Activated CD8-positive, alpha-beta memory T cell treated with anti-CD3 and anti-CD28 coated beads, Interleukin-2, amount 10 ng/mL, durations not matched to agents 7 days and 5 days (primary cell): ENCODE measurements around the gene ZBTB21. TPM values are rescaled to one million over a fixed set of nuclear protein-coding genes. Genes with fewer than 3 reads are reported as not detected.
A peak's percentile ranks its signal among the peaks of the same experiment; 100 is the strongest.

Experiments used
- ATAC-seq: fragments of 150-1000 bp; cut with Tn5 transposase; one replicate; pipeline ENCODE4 v1.10.0; 2021; ENCODE audit warnings: moderate library complexity
- CTCF ChIA-PET: fragments of 350-600 bp; sonication (Branson Sonifier 250); formaldehyde crosslinking; loops from one replicate; lab custom pipeline; 2021; ENCODE audit warnings: antibody characterized with exemption; lab: Charles Lee
- DNase-seq: peaks from one replicate; pipeline ENCODE4 v3.0.0-alpha.2; 2020
- H3K27ac Mint-ChIP-seq: one replicate; pipeline ENCODE4 v1.8.0; 2021; ENCODE audit warnings: mild to moderate bottlenecking, mixed read lengths
- H3K27me3 Mint-ChIP-seq: one replicate; pipeline ENCODE4 v1.8.0; 2021; ENCODE audit warnings: mixed read lengths
- H3K36me3 Mint-ChIP-seq: one replicate; pipeline ENCODE4 v1.8.0; 2021; ENCODE audit warnings: mild to moderate bottlenecking, mixed read lengths
- H3K4me1 Mint-ChIP-seq: one replicate; pipeline ENCODE4 v1.8.0; 2021; ENCODE audit warnings: mixed read lengths
- H3K4me3 Mint-ChIP-seq: one replicate; pipeline ENCODE4 v1.8.0; 2021; ENCODE audit warnings: mild to moderate bottlenecking, moderate library complexity, mixed read lengths
- H3K9me3 Mint-ChIP-seq: one replicate; pipeline ENCODE4 v1.8.0; 2022; ENCODE audit warnings: low read depth, mixed read lengths
- total RNA-seq, 2 experiments: library from RNA; stranded (reverse); gene quantifications; one replicate each; pipeline ENCODE4 v1.2.3, GENCODE V29; 2021

The ZBTB21 gene
- total RNA-seq, 2 experiments from 2014 or later, result 14.2 to 16.3 TPM

DNA sequence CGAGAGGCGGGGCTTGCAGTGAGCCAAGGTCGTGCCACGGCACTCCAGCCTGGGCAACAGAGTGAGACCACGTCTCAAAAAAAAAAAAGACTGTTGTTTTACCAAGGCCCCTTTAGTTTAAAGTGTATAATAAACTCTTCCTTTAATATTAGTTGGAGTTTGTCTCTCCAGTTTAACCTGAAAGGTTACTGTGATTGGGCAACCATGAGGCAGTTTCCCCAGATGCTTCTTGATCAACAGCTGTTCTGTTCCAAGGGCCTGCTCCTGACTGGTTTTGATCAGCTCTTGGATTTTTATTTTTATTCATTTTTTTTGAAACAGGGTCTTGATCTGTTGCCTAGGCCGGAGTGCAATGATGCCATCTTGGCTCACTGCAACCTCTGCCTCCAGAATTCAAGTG lies 38.3 kb downstream of the ZBTB21 start:
- Mint-ChIP-seq H3K9me3 (no peaks in the 10 kb centered on the region), H3K27ac (no peak overlapping the region), H3K4me3 (no peak overlapping the region), H3K27me3 (no peaks in the 10 kb centered on the region), H3K4me1 (peaks cover 2% of the 10 kb centered on the region), H3K36me3 (no peaks in the 10 kb centered on the region)
- DNase-seq, result no peak
- no peak for ATAC-seq
- CTCF ChIA-PET, result no interaction called here

DNA sequence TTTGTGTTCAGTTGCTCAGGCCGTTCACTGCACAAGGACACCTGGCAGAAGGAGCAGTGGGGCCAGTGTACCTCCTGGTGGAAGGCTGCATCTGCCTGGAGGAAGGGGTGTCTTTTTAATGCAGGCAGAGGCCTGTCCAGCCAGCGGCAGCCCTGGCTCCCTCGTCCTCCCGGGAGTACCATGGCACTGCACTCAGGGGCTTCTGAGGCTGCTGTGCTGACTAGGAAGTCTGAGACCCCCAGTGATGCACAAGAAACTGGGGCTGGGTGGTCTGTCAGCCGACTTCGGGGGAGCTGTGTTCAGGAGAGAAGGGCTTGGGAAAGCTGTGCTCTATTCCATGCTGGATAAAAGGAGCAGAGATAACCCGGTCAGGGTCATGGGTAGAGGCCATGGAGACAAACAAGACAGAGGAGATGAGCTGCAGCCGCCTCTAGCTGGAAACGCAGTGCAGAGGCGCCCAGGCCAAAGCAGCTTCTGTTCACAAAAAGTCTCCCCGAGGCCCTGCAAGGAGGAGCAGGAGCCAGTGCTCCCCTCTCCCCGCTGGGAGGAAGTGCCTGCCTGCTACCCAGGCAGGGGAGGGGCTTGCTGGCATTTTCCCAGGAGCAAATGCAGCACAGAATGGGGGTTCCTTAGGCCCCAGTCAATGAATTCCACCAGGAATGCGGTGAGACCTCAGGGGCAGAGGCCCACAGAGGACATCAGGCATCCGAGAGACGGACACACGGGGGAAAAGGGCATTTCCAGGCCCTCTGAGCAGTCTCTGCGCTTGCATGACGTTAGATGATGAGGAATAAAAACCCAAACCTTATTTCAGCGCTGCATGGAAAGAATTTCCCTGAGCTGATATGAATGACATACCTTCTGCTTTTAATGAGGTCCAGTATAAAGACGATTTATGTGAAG lies 39.2 kb downstream of the ZBTB21 start:
- Mint-ChIP-seq H3K9me3 (no peaks in the 10 kb centered on the region), H3K4me3 (no peak overlapping the region), H3K27me3 (no peaks in the 10 kb centered on the region), H3K27ac (no peak overlapping the region), H3K4me1 (peaks cover 2% of the 10 kb centered on the region), H3K36me3 (no peaks in the 10 kb centered on the region)
- ATAC-seq (no peak), DNase-seq (peak; percentile 33)
- CTCF ChIA-PET, result no interaction called here

- Mint-ChIP-seq H3K4me3 (no peak overlapping the region), H3K9me3 (no peaks in the 10 kb centered on the region), H3K27me3 (peaks cover 2% of the 10 kb centered on the region), H3K27ac (no peak overlapping the region), H3K4me1 (peaks cover 2% of the 10 kb centered on the region), H3K36me3 (no peaks in the 10 kb centered on the region)
- CTCF ChIA-PET, result no interaction called here
- DNase-seq, result peak; percentile 28
- no peak for ATAC-seq
These were observed 40.1 kb downstream of the ZBTB21 start for GRCh38 chr21:41970106-41970391.

DNA sequence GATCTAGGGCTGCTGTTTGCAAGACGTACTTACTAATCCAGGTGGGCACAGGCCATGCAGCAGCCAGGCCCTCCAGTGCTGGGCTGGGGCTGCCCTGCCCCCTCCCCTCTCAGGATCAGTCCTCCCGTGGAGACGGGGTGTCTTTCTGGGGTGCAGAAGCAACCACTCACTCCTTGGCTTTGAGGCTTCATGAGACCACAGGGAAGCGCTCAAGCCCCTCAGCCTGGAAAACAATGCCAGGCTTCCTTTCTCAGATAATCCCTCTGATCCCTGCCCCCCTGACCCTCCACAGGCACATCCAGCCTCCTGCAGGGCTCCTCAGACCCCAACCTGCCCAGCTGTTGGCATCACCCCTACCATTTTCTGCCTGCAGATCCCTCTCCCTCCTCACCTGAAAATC lies 42.5 kb downstream of the ZBTB21 start:
- H3K27ac Mint-ChIP-seq, result no peak overlapping the region
- H3K4me3 Mint-ChIP-seq, result no peak overlapping the region
- no peaks in the 10 kb centered on the region for H3K36me3 Mint-ChIP-seq
- peak; percentile 26 for DNase-seq
- no peaks in the 10 kb centered on the region for H3K9me3 Mint-ChIP-seq
- no peak for ATAC-seq
- H3K27me3 Mint-ChIP-seq, result peaks cover 9% of the 10 kb centered on the region
- CTCF ChIA-PET, result no interaction called here
- no peaks in the 10 kb centered on the region for H3K4me1 Mint-ChIP-seq

DNA sequence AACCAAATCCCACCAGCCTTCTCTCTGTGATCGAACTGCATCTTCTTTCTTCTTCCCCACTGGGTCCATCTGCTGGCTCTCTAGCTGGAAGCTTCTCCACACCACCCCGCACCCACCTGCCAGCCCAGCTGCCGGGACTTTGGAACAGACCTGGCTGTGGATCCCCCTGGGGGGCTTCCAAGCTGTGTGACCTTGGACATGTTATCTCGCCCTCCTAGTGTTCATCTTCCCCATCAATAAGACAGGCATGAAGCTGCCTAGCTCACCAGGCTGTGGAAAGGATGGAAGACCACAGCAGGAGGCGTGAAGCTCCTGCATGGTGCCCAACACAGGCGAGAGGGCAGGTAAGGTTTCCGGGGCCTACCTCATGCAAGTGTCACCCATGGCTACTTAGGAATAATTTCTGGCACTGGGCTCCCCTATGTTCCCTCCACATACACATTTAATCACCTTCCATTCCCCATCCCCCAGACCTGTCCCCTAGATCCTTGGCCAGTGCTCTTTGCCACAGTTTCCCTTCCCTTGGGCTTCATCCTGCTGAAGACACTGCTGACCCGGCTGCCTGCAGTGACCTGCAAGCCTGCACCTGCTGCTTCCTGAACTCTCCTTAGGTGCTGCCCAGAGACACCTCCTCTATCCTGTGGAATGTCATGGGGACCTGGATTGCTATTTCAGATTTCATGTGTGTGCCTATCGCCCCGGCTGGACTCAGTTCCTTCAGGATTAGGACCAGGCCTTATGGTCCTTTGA lies 43.1 kb downstream of the ZBTB21 start:
- ATAC-seq (no peak), DNase-seq (peak; percentile 25)
- no peak overlapping the region for H3K27ac Mint-ChIP-seq

DNA sequence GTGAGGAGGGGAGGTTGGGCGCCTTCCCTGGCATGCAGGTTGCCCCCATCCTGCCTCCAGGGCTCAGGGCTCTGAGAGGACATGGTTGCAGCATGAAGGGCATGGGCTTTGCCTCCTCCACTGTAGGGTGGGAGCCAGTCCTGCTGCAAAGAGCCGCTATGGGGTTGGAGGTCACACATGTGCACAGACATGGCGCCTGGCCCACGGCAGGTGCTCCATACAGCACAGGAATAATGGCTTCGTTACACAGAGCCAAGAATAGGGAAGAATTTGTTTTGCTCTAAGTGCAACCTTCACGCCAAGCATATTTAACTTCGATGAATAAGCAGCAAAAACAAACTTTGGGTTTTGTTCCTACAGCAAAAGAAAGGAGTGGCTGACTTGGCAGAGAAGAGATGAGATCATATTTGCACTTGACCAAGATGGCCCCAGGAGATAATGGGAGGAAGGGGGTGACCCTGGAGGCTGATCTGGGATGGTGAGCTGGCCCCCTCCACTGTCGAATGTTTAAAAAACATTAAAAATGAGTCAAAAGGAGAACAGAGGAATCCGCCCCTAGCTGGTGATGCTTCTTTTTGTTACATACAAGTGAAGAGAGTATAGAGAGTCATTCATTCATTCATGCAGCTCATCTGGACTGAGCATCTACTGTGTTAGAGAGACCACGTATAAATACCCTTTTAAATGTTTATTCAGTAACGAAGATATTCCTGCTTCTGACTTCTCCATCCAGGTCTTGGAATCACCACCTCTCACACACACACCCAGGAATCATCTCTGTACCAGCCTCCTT lies 43.9 kb downstream of the ZBTB21 start:
- Mint-ChIP-seq H3K27ac (no peak overlapping the region), H3K9me3 (no peaks in the 10 kb centered on the region)
- CTCF ChIA-PET, result no interaction called here

More for the DNA sequence above, 43.1 kb downstream of the ZBTB21 start:
- H3K4me3 Mint-ChIP-seq, result no peak overlapping the region
- no peaks in the 10 kb centered on the region for H3K4me1 Mint-ChIP-seq
- no peaks in the 10 kb centered on the region for H3K36me3 Mint-ChIP-seq
- H3K27me3 Mint-ChIP-seq, result peaks cover 15% of the 10 kb centered on the region
- no peaks in the 10 kb centered on the region for H3K9me3 Mint-ChIP-seq
- CTCF ChIA-PET, result no interaction called here

DNA sequence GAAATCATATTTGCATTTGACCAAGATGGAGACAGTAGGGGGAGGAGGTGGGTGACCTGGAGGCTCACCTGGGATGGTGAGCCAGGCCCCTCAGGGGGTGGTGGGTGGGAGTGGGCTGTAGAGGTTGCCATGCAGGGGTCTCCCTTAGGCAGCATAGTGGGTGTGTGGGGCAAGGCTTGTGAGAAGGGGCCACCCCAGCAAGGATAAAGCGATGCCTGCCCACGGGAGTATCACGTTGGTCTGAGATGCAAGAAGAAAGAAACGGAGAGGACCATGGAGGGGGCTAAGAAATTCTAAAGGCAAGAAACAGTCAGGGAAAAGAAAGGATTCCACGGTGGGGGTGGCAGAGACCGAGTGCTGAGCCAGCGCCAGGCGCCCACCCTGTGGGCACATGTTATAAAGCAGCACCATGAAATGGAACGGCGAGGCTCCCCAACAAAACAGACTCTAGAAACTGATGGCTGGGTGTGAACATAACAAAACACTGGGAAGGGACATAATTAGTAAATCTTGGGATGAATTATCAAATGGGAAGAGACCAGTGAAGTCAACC lies 44.6 kb downstream of the ZBTB21 start:
- Mint-ChIP-seq H3K27me3 (peaks cover 26% of the 10 kb centered on the region), H3K4me3 (no peak overlapping the region), H3K27ac (no peak overlapping the region), H3K36me3 (no peaks in the 10 kb centered on the region), H3K9me3 (no peaks in the 10 kb centered on the region), H3K4me1 (no peaks in the 10 kb centered on the region)
- CTCF ChIA-PET, result interaction anchor here (1.1 kb wide), 1 partner anchor 8 kb away, joined by 3 read pairs; no protein-coding TSS in a partner anchor
- peak; percentile 26 for DNase-seq
- no peak for ATAC-seq

More for the DNA sequence above, 43.9 kb downstream of the ZBTB21 start:
- Mint-ChIP-seq H3K4me3 (no peak overlapping the region), H3K4me1 (no peaks in the 10 kb centered on the region), H3K27me3 (peaks cover 22% of the 10 kb centered on the region), H3K36me3 (no peaks in the 10 kb centered on the region)
- DNase-seq, result peak; percentile 29
- ATAC-seq, result no peak

DNA sequence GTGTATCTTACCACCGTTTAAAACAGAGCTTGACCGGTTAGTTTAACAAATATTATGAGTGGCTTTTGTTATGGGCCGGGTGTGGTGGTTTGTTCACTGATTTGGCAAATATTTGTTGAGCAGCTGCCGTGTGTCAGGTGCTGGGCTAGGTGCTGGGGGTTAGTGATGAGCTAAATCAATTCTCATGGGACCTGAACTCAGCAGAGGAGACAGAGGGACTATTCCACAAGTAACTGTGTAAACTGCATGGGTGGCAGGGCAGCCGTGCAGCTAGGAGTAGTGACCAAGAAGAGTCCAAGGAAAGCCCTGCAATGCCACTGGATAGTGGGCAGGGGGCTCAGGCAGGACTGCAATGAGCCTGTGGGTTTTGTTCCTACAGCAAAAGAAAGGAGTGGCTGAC lies 45.1 kb downstream of the ZBTB21 start:
- CTCF ChIA-PET, result interaction anchor here (1.1 kb wide), 1 partner anchor 9 kb away, joined by 3 read pairs; no protein-coding TSS in a partner anchor
- Mint-ChIP-seq H3K36me3 (no peaks in the 10 kb centered on the region), H3K27ac (no peak overlapping the region), H3K27me3 (peaks cover 30% of the 10 kb centered on the region), H3K9me3 (no peaks in the 10 kb centered on the region), H3K4me1 (no peaks in the 10 kb centered on the region), H3K4me3 (no peak overlapping the region)
- peak; percentile 31 for DNase-seq
- ATAC-seq, result no peak

DNA sequence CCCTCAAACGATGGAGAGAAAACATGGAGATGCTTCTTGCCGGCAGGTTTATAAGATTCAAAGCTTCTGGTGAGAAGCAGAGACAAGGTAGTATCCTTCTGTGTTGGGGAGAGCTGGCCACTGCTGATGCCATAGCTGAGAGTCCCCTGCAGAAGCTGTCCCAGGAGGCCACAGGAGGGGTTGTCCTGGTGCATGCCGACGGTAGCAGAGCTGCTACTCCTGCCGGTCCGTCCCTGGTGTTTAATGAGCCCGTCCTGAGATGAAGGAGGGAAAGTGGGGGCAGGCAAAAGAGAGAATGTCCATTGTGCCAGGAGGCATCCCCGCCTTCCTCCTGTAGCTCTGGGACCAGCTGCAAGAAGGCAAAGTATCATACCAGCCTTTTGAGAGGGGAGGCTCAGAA lies 46.0 kb downstream of the ZBTB21 start:
- Mint-ChIP-seq H3K27ac (no peak overlapping the region), H3K27me3 (peaks cover 30% of the 10 kb centered on the region), H3K9me3 (no peaks in the 10 kb centered on the region), H3K4me3 (no peak overlapping the region), H3K36me3 (no peaks in the 10 kb centered on the region), H3K4me1 (no peaks in the 10 kb centered on the region)
- DNase-seq, result no peak
- CTCF ChIA-PET, result no interaction called here
- no peak for ATAC-seq

- no peak overlapping the region for H3K27ac Mint-ChIP-seq
- CTCF ChIA-PET, result no interaction called here
- no peaks in the 10 kb centered on the region for H3K9me3 Mint-ChIP-seq
- ATAC-seq (no peak), DNase-seq (no peak)
- no peak overlapping the region for H3K4me3 Mint-ChIP-seq
- no peaks in the 10 kb centered on the region for H3K4me1 Mint-ChIP-seq
- no peaks in the 10 kb centered on the region for H3K36me3 Mint-ChIP-seq
- H3K27me3 Mint-ChIP-seq, result peaks cover 33% of the 10 kb centered on the region
These were observed 47.7 kb downstream of the ZBTB21 start for GRCh38 chr21:41962425-41962966.

DNA sequence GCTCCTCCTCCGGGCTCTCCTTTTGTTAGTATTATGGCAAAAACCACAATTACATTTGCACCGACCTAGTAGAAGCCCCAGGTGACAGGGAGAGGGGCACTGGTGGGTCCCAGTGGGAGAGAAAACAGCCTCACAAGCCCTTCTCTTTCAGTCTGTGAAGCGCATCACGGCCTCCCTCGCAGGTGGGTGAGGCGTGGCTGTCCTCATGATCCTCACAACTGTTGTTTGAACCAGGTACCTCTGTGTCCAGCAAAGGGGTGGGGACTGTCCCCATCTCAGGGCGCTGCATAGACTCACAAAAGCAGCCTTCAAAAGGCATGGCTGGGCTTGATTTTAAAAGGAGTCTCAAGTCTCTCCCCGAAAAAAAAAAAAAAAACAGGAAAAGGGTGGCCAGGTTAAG lies 48.4 kb downstream of the ZBTB21 start:
- ATAC-seq (no peak), DNase-seq (no peak)
- Mint-ChIP-seq H3K4me1 (no peaks in the 10 kb centered on the region), H3K4me3 (no peak overlapping the region), H3K27me3 (peaks cover 37% of the 10 kb centered on the region), H3K9me3 (no peaks in the 10 kb centered on the region), H3K36me3 (no peaks in the 10 kb centered on the region), H3K27ac (no peak overlapping the region)
- CTCF ChIA-PET, result no interaction called here

DNA sequence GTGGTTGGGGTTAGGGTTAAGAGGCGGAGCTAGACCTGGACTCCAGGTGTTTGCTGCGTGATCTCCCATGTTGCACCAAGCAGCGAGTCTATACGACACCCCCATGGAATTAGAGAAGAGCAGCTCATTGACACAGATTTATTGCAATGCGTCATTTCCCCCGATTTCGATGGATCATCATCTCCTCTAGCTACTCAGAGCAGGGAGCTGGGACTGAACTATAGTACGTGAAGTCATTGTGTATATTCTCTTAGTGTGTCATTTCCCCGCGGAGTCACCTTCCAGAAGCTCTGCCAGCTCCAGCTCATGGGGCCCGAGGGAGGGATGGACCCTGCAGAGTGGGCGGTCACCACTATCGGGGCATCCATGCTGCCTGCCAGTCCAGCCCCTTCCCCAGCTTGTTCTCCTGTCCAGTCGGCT lies 48.9 kb downstream of the ZBTB21 start:
- no peak for ATAC-seq
- Mint-ChIP-seq H3K27ac (no peak overlapping the region), H3K4me1 (no peaks in the 10 kb centered on the region), H3K27me3 (peaks cover 37% of the 10 kb centered on the region), H3K36me3 (no peaks in the 10 kb centered on the region), H3K9me3 (no peaks in the 10 kb centered on the region), H3K4me3 (no peak overlapping the region)
- CTCF ChIA-PET, result no interaction called here
- no peak for DNase-seq

DNA sequence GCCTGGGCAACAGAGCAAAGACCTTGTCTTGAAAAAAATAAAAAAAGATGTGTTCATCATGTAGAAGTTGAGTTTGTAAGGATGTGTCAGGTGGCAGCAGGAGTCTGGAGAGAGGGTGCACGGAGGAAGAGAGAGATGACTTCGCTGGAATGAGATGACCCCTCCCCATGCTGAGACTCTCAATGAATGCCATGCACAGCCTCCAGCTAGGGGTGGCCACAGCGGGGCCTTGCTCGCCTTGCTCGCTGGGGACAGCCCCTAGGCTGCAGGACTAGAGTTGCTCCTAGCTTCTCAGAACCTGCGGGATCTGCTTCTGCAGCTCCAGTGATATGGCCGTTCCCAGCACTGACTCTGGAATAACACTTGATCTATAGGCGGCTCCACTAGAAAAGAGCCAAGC lies 49.8 kb downstream of the ZBTB21 start:
- Mint-ChIP-seq H3K27ac (no peak overlapping the region), H3K9me3 (no peaks in the 10 kb centered on the region), H3K4me3 (no peak overlapping the region), H3K4me1 (no peaks in the 10 kb centered on the region), H3K36me3 (no peaks in the 10 kb centered on the region), H3K27me3 (peaks cover 37% of the 10 kb centered on the region)
- CTCF ChIA-PET, result no interaction called here
- no peak for ATAC-seq
- no peak for DNase-seq
